LoVo (cell line): ENCODE results near the gene ID2.

Source experiments
- DNase-seq: peaks from one replicate; pipeline ENCODE4 v3.0.0-alpha.2; 2016; ENCODE audit warnings: low spot score

The ID2 gene

GRCh38 chr2:8670580-8670979 lies 11.3 kb upstream of the ID2 start:
- DNase-seq, result no peak

GRCh38 chr2:8671176-8671575 lies 10.7 kb upstream of the ID2 start:
- no peak for DNase-seq

GRCh38 chr2:8671802-8672201 lies 10.1 kb upstream of the ID2 start:
- DNase-seq, result no peak

GRCh38 chr2:8672940-8673339 lies 8.9 kb upstream of the ID2 start:
- no peak for DNase-seq

- no peak for DNase-seq
These were observed 8.5 kb upstream of the ID2 start for GRCh38 chr2:8673381-8673780.

- DNase-seq, result no peak
These were observed 7.3 kb upstream of the ID2 start for GRCh38 chr2:8674420-8675009.

DNA sequence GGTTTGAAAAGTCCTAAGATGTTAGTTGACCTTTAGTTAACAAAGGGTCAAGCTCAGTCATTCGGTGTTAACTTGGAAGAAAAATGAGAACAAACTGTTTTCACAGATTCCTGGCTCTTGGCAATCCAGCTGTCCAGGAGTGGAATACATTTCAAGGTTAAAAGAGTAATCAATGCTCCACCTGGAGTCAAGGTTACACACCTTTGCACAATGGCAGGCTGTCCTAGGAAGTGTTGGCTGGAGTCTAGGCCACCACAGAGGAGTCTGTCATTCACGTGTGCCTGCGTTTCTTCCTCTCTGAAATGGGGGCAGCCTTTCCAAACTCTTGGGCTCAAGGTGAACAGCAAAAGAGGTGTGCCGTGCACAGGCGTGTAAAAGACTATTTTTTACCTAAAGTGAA lies 6.3 kb upstream of the ID2 start:
- DNase-seq, result no peak

DNA sequence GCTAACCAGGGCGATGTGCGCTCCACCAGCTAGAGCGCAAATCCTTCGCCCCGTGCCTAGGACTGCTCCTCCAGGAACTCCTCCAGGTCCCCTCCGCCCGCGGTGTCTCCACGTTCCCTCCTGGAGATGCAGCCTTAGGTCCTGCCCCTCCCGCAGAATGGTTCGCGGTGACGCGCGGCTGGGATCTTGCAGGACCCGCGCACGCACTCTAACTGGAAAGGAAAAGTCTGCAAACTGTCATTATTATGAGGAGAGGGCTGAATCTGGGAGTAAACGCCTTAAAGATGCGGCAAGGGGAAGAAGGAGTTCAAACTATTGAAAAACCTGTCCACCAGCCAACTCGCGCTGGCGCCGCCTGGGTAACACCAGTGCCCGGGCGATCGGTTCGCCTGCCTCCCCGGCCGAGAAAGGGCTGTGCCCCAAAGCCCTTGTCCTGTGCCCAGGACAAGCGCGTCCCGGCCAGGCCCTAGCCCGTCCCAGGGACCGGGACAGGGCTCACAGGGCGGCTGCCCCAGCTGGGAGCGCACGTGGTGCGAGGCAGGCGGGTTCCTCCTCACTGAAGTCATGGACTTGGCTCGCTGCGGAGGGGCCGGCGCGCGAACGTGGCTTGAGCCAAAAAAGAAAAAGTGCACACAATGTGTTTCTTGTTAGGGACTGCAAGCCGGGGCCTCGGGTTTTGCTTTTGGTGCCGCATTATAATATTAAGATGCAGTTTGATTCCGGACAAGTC lies 5.5 kb upstream of the ID2 start:
- no peak for DNase-seq

- DNase-seq, result no peak
These were observed 4.8 kb upstream of the ID2 start for GRCh38 chr2:8676921-8677645.

DNA sequence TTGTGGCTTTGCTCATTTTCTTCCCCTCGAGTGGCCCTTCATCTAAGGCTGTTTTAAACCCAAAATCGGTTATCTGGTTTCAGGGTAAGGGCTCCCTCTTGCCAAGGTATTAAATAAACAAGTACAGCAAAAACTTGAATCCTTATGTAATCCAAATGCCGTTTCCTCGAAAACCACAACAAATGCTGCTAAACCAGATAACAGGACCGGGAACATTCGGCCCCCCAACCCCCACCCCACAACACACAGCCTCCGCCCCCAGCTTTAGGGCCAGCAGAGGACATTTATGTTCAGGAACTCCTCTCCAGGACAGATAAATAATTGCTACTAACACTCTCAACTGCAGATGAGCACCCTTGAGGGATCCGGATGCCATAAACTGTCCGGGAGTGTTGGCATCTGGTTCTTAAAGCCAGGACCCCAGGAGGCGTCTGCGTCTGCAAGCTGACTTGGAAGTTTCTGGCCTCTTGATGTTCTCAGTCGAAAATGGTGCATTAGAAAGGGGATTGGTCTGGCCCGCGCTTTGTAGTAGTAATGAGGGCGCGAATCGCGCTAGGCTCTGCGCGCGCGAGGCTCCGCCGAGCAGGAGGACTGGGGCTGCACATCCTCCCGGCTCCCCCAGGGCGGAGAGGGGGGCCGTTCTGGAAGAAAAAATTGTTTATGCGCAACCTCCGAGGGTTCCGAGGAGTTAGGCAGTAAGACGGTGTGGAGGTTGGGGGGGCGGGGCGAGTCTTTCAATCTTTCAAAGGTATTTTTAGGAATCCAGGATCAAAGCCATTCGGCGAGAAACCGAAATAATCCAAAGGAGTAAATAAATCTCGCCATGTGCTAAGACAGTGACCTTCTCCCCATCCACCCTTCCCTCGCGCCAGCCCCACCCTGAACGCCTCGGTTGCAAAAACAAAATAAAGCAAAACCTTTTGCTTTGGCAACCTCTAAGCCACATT lies 3.9 kb upstream of the ID2 start:
- no peak for DNase-seq

DNA sequence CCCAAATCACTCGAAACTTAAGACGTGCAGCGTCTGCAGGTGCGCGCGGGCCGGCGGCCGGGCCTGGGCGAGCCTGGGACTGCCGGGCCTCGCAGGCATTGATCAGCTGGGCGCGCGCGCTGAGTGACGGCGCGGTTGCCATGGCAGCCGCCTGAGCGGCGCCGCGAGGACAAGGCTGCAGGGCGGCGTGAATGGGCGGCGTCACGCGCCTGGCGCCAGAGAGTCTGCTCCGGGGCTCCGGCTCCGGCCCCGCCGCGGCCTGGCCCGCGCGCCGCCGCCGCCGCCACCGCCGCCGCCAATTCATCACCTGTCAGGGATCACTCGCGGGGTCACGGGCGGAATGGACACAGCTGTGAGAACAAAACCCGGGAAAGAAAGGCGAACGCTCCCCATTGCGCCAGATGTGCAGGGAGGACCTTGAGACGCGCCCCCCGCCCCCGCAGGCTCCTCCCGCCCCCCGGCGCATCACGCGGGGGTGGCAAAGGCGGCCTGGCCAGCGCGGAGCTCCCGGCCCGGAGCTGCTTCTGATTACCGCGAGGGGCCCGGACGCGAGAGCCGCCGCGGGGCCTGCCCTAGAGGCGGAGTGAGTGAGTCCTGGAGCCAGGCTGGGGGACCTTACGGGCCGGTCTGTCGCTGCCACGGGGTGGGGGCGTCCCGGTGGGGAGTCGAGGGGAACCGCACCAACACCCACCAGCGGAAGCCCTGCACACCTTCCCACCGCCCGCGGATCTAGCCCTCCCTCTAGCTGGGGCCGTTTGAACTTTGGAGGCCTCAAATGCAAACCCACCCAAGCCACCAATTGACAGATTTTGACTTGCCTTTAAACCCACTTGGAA lies 2.9 kb upstream of the ID2 start:
- peak; percentile 94 for DNase-seq

- DNase-seq, result no peak
These were observed 2.4 kb upstream of the ID2 start for GRCh38 chr2:8679567-8679826.

- DNase-seq, result peak; percentile 84
These were observed 1.8 kb upstream of the ID2 start for GRCh38 chr2:8679827-8680731.

GRCh38 chr2:8680822-8681760 lies 765 bp upstream of the ID2 start:
- peak; percentile 76 for DNase-seq

- no peak for DNase-seq
These were observed 1.1 kb downstream of the ID2 start for GRCh38 chr2:8682719-8683667.

GRCh38 chr2:8684540-8684877 lies 2.7 kb downstream of the ID2 start:
- peak; percentile 56 for DNase-seq

DNA sequence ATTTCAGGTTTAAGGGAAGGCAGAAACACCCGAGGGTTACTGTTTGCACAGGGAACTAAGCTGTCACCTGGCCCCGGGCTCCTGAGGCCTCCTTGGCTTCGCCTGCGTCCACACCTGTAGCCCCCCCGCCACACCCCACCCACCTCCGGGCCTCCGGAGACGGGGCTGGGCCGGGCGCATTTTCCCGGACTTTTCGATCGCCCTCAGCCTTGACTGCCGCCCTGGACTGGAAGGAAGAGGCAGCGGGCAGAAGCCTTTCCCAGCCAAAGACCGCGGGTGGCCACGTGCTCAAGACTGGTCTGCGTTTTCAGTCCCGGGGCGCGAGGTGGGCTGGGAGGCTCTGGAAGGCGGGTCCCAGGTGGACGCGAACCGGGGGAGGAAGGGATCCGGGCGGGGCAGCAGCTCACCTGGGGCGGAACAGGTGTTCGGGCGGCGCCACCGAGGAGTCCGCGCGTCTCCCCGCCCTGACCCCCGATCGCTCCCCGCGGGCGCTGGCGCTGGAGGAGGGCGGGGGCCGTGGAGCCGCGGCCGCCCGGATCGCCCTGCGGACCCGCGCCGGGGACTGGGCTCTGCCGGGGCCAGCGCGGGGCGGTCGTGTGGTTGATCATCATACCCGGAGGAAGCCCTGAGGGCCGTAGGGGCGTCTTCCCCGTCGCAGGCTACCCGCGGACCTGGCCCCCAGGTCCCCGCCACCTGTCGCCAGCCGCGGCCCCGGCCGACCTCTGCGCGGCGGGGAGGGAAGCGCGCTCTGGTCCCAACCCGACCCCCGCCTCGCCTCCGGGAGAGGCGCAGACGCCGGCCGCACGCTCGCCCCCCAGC lies 3.2 kb downstream of the ID2 start:
- peak; percentile 62 for DNase-seq
